GM12878 (cell line): ENCODE data around the gene FBXL17. TPM values are rescaled to one million over a fixed set of nuclear protein-coding genes. Genes with fewer than 3 reads are reported as not detected.

ENCODE experiments used
- ASH2L ChIP-seq: fragments of 300-600, 200-600 bp; sonication (generic); IDR thresholded peaks from 2 replicates; pipeline ENCODE4 v1.6.1; 2017; ENCODE audit warnings: low read depth, mild to moderate bottlenecking, borderline replicate concordance
- CBX3 ChIP-seq: fragments of 200-600 bp; sonication (generic); IDR thresholded peaks from 2 replicates; pipeline ENCODE4 v1.6.1; 2016; ENCODE audit warnings: low read depth, borderline replicate concordance
- CHD1 ChIP-seq: IDR thresholded peaks from 2 replicates; pipeline ENCODE4 v1.6.1; 2012; ENCODE audit warnings: low read depth, low read length, improper control_type of control experiment
- CREM ChIP-seq: IDR thresholded peaks from 2 replicates; pipeline ENCODE4 v1.6.1; 2014; ENCODE audit warnings: antibody characterized with exemption, low read depth
- ETV6 ChIP-seq, 2 experiments: fragments of 450-650 bp in 1 of 2; IDR thresholded peaks in 1 of 2; conservative IDR thresholded peaks in 1 of 2; 2 replicates each; pipeline ENCODE4 v1.6.1; 2014; ENCODE audit warnings: antibody characterized with exemption in 1 of 2, borderline replicate concordance in 1 of 2, low read depth in 1 of 2, mild to moderate bottlenecking in 1 of 2, moderate library complexity in 1 of 2
- MYC ChIP-seq: IDR thresholded peaks from 2 replicates; pipeline ENCODE4 v1.6.1; 2011; ENCODE audit warnings: mild to moderate bottlenecking, low read length, moderate library complexity, inconsistent platforms; ENCODE audit not compliant: insufficient read depth, insufficient replicate concordance, insufficient read length, severe bottlenecking
- NFIC ChIP-seq: IDR thresholded peaks from 2 replicates; pipeline ENCODE4 v1.6.1; 2012; ENCODE audit warnings: low read depth, mild to moderate bottlenecking, inconsistent platforms, low read length, moderate library complexity
- NFYA ChIP-seq: IDR thresholded peaks from 2 replicates; pipeline ENCODE4 v1.6.1; 2011; ENCODE audit warnings: low read depth, mild to moderate bottlenecking, low read length, improper control_type of control experiment, borderline replicate concordance
- NR2C1 ChIP-seq: fragments of 450-650 bp; IDR thresholded peaks from 2 replicates; pipeline ENCODE4 v1.6.1; 2017; ENCODE audit warnings: antibody characterized with exemption, mild to moderate bottlenecking, moderate library complexity
- PML ChIP-seq: IDR thresholded peaks from 2 replicates; pipeline ENCODE4 v1.6.1; 2012; ENCODE audit warnings: low read length, inconsistent platforms
- SREBF1 ChIP-seq: IDR thresholded peaks from 2 replicates; pipeline ENCODE4 v1.6.1; 2012; ENCODE audit warnings: mild to moderate bottlenecking, low read length
- SREBF2 ChIP-seq: IDR thresholded peaks from 2 replicates; pipeline ENCODE4 v1.6.1; 2012; ENCODE audit warnings: mild to moderate bottlenecking, low read length
- polyA plus RNA-seq, 11 experiments: library from polyadenylated mRNA; depleted of rRNA in 4 of 11; unstranded in 6 of 11; stranded (reverse) in 5 of 11; fragments of >200 nt; fragmentation: Nextera tagmentation in 4 of 11; fragmentation: Illumina TruSeq in 1 of 11; extraction: Ambion mirVana in 4 of 11; extraction: Trizol in 1 of 11; gene quantifications; 1 replicate in 1 of 11; 2 replicates in 10 of 11; pipeline versions ENCODE4 v1.2.1 to v1.2.3, GENCODE V29; 2011 to 2016; ENCODE audit warnings: inconsistent platforms in 2 of 11, missing spikeins in 2 of 11, low read depth in 1 of 11
- total RNA-seq, 4 experiments: library from RNA; depleted of rRNA in 3 of 4; stranded (reverse); fragments of >200 nt in 3 of 4; fragmentation: Illumina TruSeq in 1 of 4; extraction: Trizol in 1 of 4; gene quantifications; 2 replicates each; pipeline versions ENCODE4 v1.2.1 to v1.2.3, GENCODE V29; 2013 to 2021
- TF ChIP-seq, protein P1 (sequence below): fragments of 450-650 bp; IDR thresholded peaks from 2 replicates; pipeline ENCODE4 v1.6.1; 2016; ENCODE audit warnings: mild to moderate bottlenecking, moderate library complexity, borderline replicate concordance
- TF ChIP-seq, protein P2 (sequence below): IDR thresholded peaks from 2 replicates; pipeline ENCODE4 v1.6.1; 2011; ENCODE audit warnings: low read depth, low read length, improper control_type of control experiment, borderline replicate concordance
- TF ChIP-seq, protein P3 (sequence below): fragments of 450-650 bp; IDR thresholded peaks from 2 replicates; pipeline ENCODE4 v1.6.1; 2017; ENCODE audit warnings: mild to moderate bottlenecking, moderate library complexity

FBXL17 gene
- total and polyA plus RNA-seq, 10 of the 15 experiments (the other 5 are each of a cell fraction or from before 2014, with no cell fraction given): 0.88 to 9.0 (median 4.4) TPM

DNA sequence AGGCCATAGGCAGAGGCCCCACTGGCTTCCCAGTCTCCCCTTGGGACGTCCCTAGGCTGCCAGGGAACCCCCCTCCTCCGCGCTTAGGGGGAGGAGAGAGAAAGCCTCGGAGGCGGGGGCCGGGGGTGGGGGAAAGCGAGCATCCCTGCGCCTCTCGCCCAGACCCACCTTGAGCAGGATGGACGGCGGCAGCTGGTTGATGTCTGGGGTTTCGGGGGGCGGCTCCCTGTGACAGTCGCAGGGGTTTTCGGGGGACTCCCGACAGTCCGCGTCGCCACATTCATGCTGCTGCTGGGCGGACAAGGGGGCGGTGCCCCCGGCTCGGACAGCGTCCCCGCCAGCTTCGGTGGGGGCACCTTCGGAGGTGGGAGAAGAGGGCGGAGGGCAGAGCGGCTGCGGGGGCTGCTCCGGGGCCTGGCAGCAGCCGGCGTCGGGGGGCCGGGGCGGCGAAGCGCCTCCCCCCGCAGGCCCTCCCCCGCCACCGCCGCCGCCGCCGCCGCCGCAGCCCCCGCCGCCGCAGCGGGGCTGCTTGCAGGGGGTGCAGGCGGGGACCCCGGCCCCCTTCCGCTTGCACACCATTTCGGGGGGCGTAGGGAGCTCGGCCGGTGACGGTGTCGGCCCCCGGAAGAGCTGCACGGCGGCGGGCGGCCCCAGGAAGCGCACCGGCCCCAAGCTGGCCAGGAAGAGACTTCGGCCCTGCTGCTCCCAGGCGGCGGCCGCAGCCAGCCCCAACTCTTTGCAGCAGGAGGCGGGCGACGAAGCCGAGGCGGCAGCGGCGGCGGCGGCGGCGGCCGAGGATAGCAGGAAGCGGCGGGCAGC, 1.2 kb downstream of the FBXL17 start (continued):
- TF ChIP-seq, protein P1, sequence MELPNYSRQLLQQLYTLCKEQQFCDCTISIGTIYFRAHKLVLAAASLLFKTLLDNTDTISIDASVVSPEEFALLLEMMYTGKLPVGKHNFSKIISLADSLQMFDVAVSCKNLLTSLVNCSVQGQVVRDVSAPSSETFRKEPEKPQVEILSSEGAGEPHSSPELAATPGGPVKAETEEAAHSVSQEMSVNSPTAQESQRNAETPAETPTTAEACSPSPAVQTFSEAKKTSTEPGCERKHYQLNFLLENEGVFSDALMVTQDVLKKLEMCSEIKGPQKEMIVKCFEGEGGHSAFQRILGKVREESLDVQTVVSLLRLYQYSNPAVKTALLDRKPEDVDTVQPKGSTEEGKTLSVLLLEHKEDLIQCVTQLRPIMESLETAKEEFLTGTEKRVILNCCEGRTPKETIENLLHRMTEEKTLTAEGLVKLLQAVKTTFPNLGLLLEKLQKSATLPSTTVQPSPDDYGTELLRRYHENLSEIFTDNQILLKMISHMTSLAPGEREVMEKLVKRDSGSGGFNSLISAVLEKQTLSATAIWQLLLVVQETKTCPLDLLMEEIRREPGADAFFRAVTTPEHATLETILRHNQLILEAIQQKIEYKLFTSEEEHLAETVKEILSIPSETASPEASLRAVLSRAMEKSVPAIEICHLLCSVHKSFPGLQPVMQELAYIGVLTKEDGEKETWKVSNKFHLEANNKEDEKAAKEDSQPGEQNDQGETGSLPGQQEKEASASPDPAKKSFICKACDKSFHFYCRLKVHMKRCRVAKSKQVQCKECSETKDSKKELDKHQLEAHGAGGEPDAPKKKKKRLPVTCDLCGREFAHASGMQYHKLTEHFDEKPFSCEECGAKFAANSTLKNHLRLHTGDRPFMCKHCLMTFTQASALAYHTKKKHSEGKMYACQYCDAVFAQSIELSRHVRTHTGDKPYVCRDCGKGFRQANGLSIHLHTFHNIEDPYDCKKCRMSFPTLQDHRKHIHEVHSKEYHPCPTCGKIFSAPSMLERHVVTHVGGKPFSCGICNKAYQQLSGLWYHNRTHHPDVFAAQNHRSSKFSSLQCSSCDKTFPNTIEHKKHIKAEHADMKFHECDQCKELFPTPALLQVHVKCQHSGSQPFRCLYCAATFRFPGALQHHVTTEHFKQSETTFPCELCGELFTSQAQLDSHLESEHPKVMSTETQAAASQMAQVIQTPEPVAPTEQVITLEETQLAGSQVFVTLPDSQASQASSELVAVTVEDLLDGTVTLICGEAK: no peak
- TF ChIP-seq, protein P2, sequence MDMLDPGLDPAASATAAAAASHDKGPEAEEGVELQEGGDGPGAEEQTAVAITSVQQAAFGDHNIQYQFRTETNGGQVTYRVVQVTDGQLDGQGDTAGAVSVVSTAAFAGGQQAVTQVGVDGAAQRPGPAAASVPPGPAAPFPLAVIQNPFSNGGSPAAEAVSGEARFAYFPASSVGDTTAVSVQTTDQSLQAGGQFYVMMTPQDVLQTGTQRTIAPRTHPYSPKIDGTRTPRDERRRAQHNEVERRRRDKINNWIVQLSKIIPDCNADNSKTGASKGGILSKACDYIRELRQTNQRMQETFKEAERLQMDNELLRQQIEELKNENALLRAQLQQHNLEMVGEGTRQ: no peak
- TF ChIP-seq ASH2L: no peak
- TF ChIP-seq PML: no peak
- TF ChIP-seq NR2C1: no peak
- no peak for TF ChIP-seq MYC
- TF ChIP-seq CBX3: no peak
- TF ChIP-seq, protein P3, sequence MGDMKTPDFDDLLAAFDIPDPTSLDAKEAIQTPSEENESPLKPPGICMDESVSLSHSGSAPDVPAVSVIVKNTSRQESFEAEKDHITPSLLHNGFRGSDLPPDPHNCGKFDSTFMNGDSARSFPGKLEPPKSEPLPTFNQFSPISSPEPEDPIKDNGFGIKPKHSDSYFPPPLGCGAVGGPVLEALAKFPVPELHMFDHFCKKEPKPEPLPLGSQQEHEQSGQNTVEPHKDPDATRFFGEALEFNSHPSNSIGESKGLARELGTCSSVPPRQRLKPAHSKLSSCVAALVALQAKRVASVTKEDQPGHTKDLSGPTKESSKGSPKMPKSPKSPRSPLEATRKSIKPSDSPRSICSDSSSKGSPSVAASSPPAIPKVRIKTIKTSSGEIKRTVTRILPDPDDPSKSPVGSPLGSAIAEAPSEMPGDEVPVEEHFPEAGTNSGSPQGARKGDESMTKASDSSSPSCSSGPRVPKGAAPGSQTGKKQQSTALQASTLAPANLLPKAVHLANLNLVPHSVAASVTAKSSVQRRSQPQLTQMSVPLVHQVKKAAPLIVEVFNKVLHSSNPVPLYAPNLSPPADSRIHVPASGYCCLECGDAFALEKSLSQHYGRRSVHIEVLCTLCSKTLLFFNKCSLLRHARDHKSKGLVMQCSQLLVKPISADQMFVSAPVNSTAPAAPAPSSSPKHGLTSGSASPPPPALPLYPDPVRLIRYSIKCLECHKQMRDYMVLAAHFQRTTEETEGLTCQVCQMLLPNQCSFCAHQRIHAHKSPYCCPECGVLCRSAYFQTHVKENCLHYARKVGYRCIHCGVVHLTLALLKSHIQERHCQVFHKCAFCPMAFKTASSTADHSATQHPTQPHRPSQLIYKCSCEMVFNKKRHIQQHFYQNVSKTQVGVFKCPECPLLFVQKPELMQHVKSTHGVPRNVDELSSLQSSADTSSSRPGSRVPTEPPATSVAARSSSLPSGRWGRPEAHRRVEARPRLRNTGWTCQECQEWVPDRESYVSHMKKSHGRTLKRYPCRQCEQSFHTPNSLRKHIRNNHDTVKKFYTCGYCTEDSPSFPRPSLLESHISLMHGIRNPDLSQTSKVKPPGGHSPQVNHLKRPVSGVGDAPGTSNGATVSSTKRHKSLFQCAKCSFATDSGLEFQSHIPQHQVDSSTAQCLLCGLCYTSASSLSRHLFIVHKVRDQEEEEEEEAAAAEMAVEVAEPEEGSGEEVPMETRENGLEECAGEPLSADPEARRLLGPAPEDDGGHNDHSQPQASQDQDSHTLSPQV: no peak
- TF ChIP-seq CHD1: no peak
- no peak for TF ChIP-seq ETV6 (conservative IDR thresholded peaks at IDR 0.05 in 1 of 2, IDR thresholded peaks at IDR 0.05 in 1 of 2; ENCODE audit: borderline replicate concordance in 1 of 2, low read depth in 1 of 2)
- no peak for TF ChIP-seq SREBF2
- no peak for TF ChIP-seq NFYA
- TF ChIP-seq CREM: peak; percentile 50
- no peak for TF ChIP-seq SREBF1
- TF ChIP-seq NFIC: no peak
